H9 (cell line): ENCODE measurements around the gene BRD1. TPM values are rescaled to one million over a fixed set of nuclear protein-coding genes. Genes with fewer than 3 reads are reported as not detected.

Experiments
- DNase-seq: peaks from one replicate; pipeline ENCODE4 v3.0.0-alpha.2; 2017
- H2AFZ ChIP-seq: one replicate; pipeline ENCODE4 v1.6.1; 2013; ENCODE audit warnings: mild to moderate bottlenecking, low read length, control low read depth, moderate library complexity
- H2AK5ac ChIP-seq: 2 replicates; pipeline ENCODE4 v1.6.1; 2013; ENCODE audit warnings: low read length, control low read depth, mixed read lengths; ENCODE audit not compliant: insufficient read length
- H2BK120ac ChIP-seq: one replicate; pipeline ENCODE4 v1.6.1; 2013; ENCODE audit warnings: low read depth, mild to moderate bottlenecking, low read length, control low read depth, inconsistent platforms; ENCODE audit not compliant: poor library complexity, severe bottlenecking
- H2BK12ac ChIP-seq: 2 replicates; pipeline ENCODE4 v1.6.1; 2013; ENCODE audit warnings: low read length, control low read depth, mixed read lengths, low read depth; ENCODE audit not compliant: insufficient read length
- H2BK15ac ChIP-seq: 2 replicates; pipeline ENCODE4 v1.6.1; 2013; ENCODE audit warnings: low read depth, low read length, control low read depth
- H2BK20ac ChIP-seq: one replicate; pipeline ENCODE4 v1.6.1; 2013; ENCODE audit warnings: low read depth, mild to moderate bottlenecking, low read length, control low read depth, inconsistent platforms; ENCODE audit not compliant: poor library complexity, severe bottlenecking
- H2BK5ac ChIP-seq: 2 replicates; pipeline ENCODE4 v1.6.1; 2013; ENCODE audit warnings: low read length, control low read depth, mixed read lengths; ENCODE audit not compliant: insufficient read length
- H3K14ac ChIP-seq: 2 replicates; pipeline ENCODE4 v1.6.1; 2013; ENCODE audit warnings: low read length, control low read depth; ENCODE audit not compliant: insufficient read depth
- H3K18ac ChIP-seq: 2 replicates; pipeline ENCODE4 v1.6.1; 2013; ENCODE audit warnings: low read depth, mild to moderate bottlenecking, mixed read lengths, low read length, control low read depth; ENCODE audit not compliant: insufficient read length
- H3K23ac ChIP-seq: 2 replicates; pipeline ENCODE4 v1.6.1; 2013; ENCODE audit warnings: low read length, control low read depth, mixed read lengths, low read depth; ENCODE audit not compliant: insufficient read length
- H3K23me2 ChIP-seq: 2 replicates; pipeline ENCODE4 v1.6.1; 2013; ENCODE audit warnings: low read depth, mild to moderate bottlenecking, mixed read lengths, low read length, control low read depth; ENCODE audit not compliant: insufficient read length, poor library complexity, severe bottlenecking
- H3K27ac ChIP-seq: 2 replicates; pipeline ENCODE4 v1.5.1; 2013; ENCODE audit warnings: low read length, control low read depth, mixed read lengths, low read depth; ENCODE audit not compliant: insufficient read length
- H3K27me3 ChIP-seq: 2 replicates; pipeline ENCODE4 v1.6.1; 2013; ENCODE audit warnings: low read length, control low read depth, inconsistent platforms; ENCODE audit not compliant: insufficient read depth
- H3K4ac ChIP-seq: 2 replicates; pipeline ENCODE4 v1.6.1; 2013; ENCODE audit warnings: low read depth, mild to moderate bottlenecking, control low read depth, inconsistent platforms, low read length, moderate library complexity
- H3K4me1 ChIP-seq: 2 replicates; pipeline ENCODE4 v1.6.1; 2013; ENCODE audit warnings: low read length, control low read depth, inconsistent platforms; ENCODE audit not compliant: insufficient read depth
- H3K4me2 ChIP-seq: 2 replicates; pipeline ENCODE4 v1.6.1; 2013; ENCODE audit warnings: low read length, control low read depth, mixed read lengths; ENCODE audit not compliant: insufficient read length, insufficient read depth
- H3K56ac ChIP-seq: 2 replicates; pipeline ENCODE4 v1.6.1; 2013; ENCODE audit warnings: low read depth, mild to moderate bottlenecking, mixed read lengths, low read length, control low read depth; ENCODE audit not compliant: insufficient read length
- H3K79me1 ChIP-seq: 2 replicates; pipeline ENCODE4 v1.6.1; 2013; ENCODE audit warnings: low read depth, mild to moderate bottlenecking, moderate library complexity, low read length, control low read depth, inconsistent platforms; ENCODE audit not compliant: insufficient read depth, poor library complexity, severe bottlenecking
- H3K79me2 ChIP-seq: 2 replicates; pipeline ENCODE4 v1.6.1; 2013; ENCODE audit warnings: low read length, control low read depth, inconsistent platforms; ENCODE audit not compliant: insufficient read depth
- H3K9ac ChIP-seq: 2 replicates; pipeline ENCODE4 v1.6.1; 2013; ENCODE audit warnings: low read length, control low read depth, mixed read lengths; ENCODE audit not compliant: insufficient read length; ENCODE audit errors: extremely low read depth
- H3K9me3 ChIP-seq: one replicate; pipeline ENCODE4 v1.6.1; 2013; ENCODE audit warnings: low read depth, low read length, inconsistent platforms; ENCODE audit not compliant: control insufficient read depth
- H3T11ph ChIP-seq: one replicate; pipeline ENCODE4 v1.6.1; 2013; ENCODE audit warnings: mild to moderate bottlenecking, low read length, control low read depth, inconsistent platforms
- H4K20me1 ChIP-seq: one replicate; pipeline ENCODE4 v1.6.1; 2013; ENCODE audit not compliant: control insufficient read depth, insufficient read length, insufficient read depth
- H4K5ac ChIP-seq: 2 replicates; pipeline ENCODE4 v1.6.1; 2013; ENCODE audit warnings: low read depth, mild to moderate bottlenecking, mixed read lengths, low read length, control low read depth; ENCODE audit not compliant: insufficient read length
- H4K8ac ChIP-seq: replicated peaks from 2 replicates; pipeline ENCODE4 v1.6.1; 2013; ENCODE audit warnings: low read length, control low read depth, mixed read lengths, low read depth; ENCODE audit not compliant: insufficient read length
- H4K91ac ChIP-seq: 2 replicates; pipeline ENCODE4 v1.6.1; 2013; ENCODE audit warnings: low read depth, mild to moderate bottlenecking, moderate library complexity, mixed read lengths, low read length, control low read depth; ENCODE audit not compliant: insufficient read length
- H3K27ac Mint-ChIP-seq, 3 experiments: 2 replicates in 2 of 3; 3 replicates in 1 of 3; pipeline ENCODE4 v1.8.0; 2020 to 2021; ENCODE audit warnings: mixed read lengths in 3 of 3, mild to moderate bottlenecking in 1 of 3, moderate library complexity in 1 of 3
- H3K27me3 Mint-ChIP-seq: 2 replicates; pipeline ENCODE4 v1.8.0; 2021; ENCODE audit warnings: low read depth, mild to moderate bottlenecking, moderate library complexity, mixed read lengths
- H3K36me3 Mint-ChIP-seq, 3 experiments: 2 replicates in 2 of 3; 3 replicates in 1 of 3; pipeline ENCODE4 v1.8.0; 2020 to 2021; ENCODE audit warnings: low read depth in 3 of 3, mixed read lengths in 3 of 3; ENCODE audit not compliant: insufficient read depth in 1 of 3
- H3K4me1 Mint-ChIP-seq, 2 experiments: 2 replicates each; pipeline ENCODE4 v1.8.0; 2020; ENCODE audit warnings: mixed read lengths in 2 of 2
- H3K4me3 Mint-ChIP-seq, 2 experiments: 2 replicates in 1 of 2; 3 replicates in 1 of 2; pipeline ENCODE4 v1.8.0; 2020 to 2021; ENCODE audit warnings: mild to moderate bottlenecking in 2 of 2, mixed read lengths in 2 of 2, moderate library complexity in 1 of 2
- H3K9me3 Mint-ChIP-seq, 2 experiments: 2 replicates in 1 of 2; 3 replicates in 1 of 2; pipeline ENCODE4 v1.8.0; 2020; ENCODE audit warnings: mild to moderate bottlenecking in 2 of 2, mixed read lengths in 2 of 2, moderate library complexity in 1 of 2
- WGBS: extraction: QIAGEN DNeasy Blood & Tissue Kit; methylation state at CpG from one replicate; pipeline ENCODE4 v1.1.7; 2013; ENCODE audit warnings: missing lambda C conversion rate, low lambda C conversion rate, mixed read lengths; ENCODE audit not compliant: insufficient read length; ENCODE audit errors: extremely low coverage; 5-methylcytosine and 5-hydroxymethylcytosine counted together
- total RNA-seq: library from RNA; stranded (reverse); gene quantifications from 2 replicates; pipeline ENCODE4 v1.2.1, GENCODE V29; 2021
- TF ChIP-seq, protein P1 (sequence below): fragments of 200-600 bp; sonication (generic); conservative IDR thresholded peaks from 3 replicates; pipeline ENCODE4 v1.8.0; 2021; ENCODE audit warnings: antibody characterized with exemption, mild to moderate bottlenecking

Gene BRD1
- total RNA-seq, 1 experiment from 2014 or later: 51.3 TPM

- Histone ChIP-seq H3K56ac (no peak overlapping the region), H2BK12ac (no peak overlapping the region), H3K23ac (no peak overlapping the region), H3K4me2 (no peak overlapping the region), H3K4me1 (no peaks in the 10 kb centered on the region), H3K18ac (no peak overlapping the region), H4K91ac (no peak overlapping the region), H3K14ac (no peak overlapping the region; the same call in 1 of the 2 replicates), H3K9me3 (no peaks in the 10 kb centered on the region), H2AK5ac (no peak overlapping the region), H3K27me3 (no peaks in the 10 kb centered on the region), H2BK20ac (no peak overlapping the region), H4K5ac (no peak overlapping the region), H2BK15ac (no peak overlapping the region), H3K79me2 (peaks cover 43% of the 10 kb centered on the region; the same call in 1 of the 2 replicates), H2BK120ac (no peak overlapping the region), H2BK5ac (no peak overlapping the region), H3K9ac (no peak overlapping the region), H3K27ac (no peak overlapping the region), H4K20me1 (no peaks in the 10 kb centered on the region), H3K4ac (no peak overlapping the region), H3K79me1 (peaks cover 6% of the 10 kb centered on the region), H4K8ac (no peak overlapping the region), H2AFZ (no peak overlapping the region), H3T11ph (no peak overlapping the region), H3K23me2 (peaks cover 9% of the 10 kb centered on the region)
- DNase-seq: no peak
- Mint-ChIP-seq H3K9me3 (peaks cover 2 to 10% of the 10 kb centered on the region in 2 experiments; a peak in 4 of 5 replicates), H3K36me3 (peaks cover 43 to 64% (median 62%) of the 10 kb centered on the region in 3 experiments; a peak in 6 of 7 replicates), H3K27me3 (peaks cover 3% of the 10 kb centered on the region), H3K4me1 (peaks cover 15 to 20% of the 10 kb centered on the region in 2 experiments), H3K27ac (peak overlapping the region in 2 of 3 experiments; percentile 65 to 75; a peak in 2 of 7 replicates), H3K4me3 (peak overlapping the region; percentile 60 to 82; a peak in 4 of 5 replicates)
- TF ChIP-seq, protein P1, sequence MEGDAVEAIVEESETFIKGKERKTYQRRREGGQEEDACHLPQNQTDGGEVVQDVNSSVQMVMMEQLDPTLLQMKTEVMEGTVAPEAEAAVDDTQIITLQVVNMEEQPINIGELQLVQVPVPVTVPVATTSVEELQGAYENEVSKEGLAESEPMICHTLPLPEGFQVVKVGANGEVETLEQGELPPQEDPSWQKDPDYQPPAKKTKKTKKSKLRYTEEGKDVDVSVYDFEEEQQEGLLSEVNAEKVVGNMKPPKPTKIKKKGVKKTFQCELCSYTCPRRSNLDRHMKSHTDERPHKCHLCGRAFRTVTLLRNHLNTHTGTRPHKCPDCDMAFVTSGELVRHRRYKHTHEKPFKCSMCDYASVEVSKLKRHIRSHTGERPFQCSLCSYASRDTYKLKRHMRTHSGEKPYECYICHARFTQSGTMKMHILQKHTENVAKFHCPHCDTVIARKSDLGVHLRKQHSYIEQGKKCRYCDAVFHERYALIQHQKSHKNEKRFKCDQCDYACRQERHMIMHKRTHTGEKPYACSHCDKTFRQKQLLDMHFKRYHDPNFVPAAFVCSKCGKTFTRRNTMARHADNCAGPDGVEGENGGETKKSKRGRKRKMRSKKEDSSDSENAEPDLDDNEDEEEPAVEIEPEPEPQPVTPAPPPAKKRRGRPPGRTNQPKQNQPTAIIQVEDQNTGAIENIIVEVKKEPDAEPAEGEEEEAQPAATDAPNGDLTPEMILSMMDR: no peak
- no CpG with 5 or more reads among the region's 16 CpGs for WGBS
These were observed 3.3 kb downstream of the BRD1 start for GRCh38 chr22:49824185-49824925.
